Keratinocyte (primary cell): ENCODE data around the gene HDAC8. TPM values are rescaled to one million over a fixed set of nuclear protein-coding genes. Genes with fewer than 3 reads are reported as not detected.

Experiments used
- DNase-seq: peaks from one replicate; pipeline ENCODE4 v3.0.0-alpha.2; 2011; ENCODE audit warnings: low read depth, missing footprints, low spot score
- FAIRE-seq: peaks from 2 replicates; lab custom pipeline; 2011; peaks lifted over from hg19 to GRCh38; lab: Jason Lieb, UNC
- H2AFZ ChIP-seq: 2 replicates; pipeline ENCODE4 v1.6.0; 2012; ENCODE audit warnings: low read length, control low read depth, inconsistent platforms; ENCODE audit not compliant: control insufficient read depth
- H3K27ac ChIP-seq: 2 replicates; pipeline ENCODE4 v1.5.1; 2011; ENCODE audit warnings: low read length; ENCODE audit not compliant: control insufficient read depth, insufficient read depth
- H3K27me3 ChIP-seq: 3 replicates; pipeline ENCODE4 v1.6.0; 2011; ENCODE audit warnings: low read length; ENCODE audit not compliant: control insufficient read depth, insufficient read depth; ENCODE audit errors: extremely low read depth
- H3K36me3 ChIP-seq, 2 experiments: 2 replicates in 1 of 2; 3 replicates in 1 of 2; pipeline ENCODE4 v1.5.1; 2011; ENCODE audit warnings: low read length in 2 of 2, mild to moderate bottlenecking in 1 of 2; ENCODE audit not compliant: control insufficient read depth in 2 of 2, insufficient read depth in 2 of 2; ENCODE audit errors: extremely low read depth in 1 of 2
- H3K4me1 ChIP-seq: 3 replicates; pipeline ENCODE4 v1.5.1; 2011; ENCODE audit warnings: low read length; ENCODE audit not compliant: control insufficient read depth, insufficient read depth; ENCODE audit errors: extremely low read depth
- H3K4me2 ChIP-seq: 3 replicates; pipeline ENCODE4 v1.6.0; 2011; ENCODE audit warnings: low read depth, low read length; ENCODE audit not compliant: control insufficient read depth, insufficient read depth; ENCODE audit errors: extremely low read depth
- H3K4me3 ChIP-seq, 3 experiments: fragments of 200-600 bp in 1 of 3; sonication (generic) in 1 of 3; 2 replicates in 2 of 3; 3 replicates in 1 of 3; pipeline ENCODE4 v1.5.1; 2011 to 2016; ENCODE audit warnings: low read length in 3 of 3, mild to moderate bottlenecking in 3 of 3, control low read depth in 2 of 3, inconsistent platforms in 1 of 3, low read depth in 1 of 3, mixed read lengths in 1 of 3, mixed run types in 1 of 3, moderate library complexity in 1 of 3; ENCODE audit not compliant: control insufficient read depth in 2 of 3, insufficient read depth in 2 of 3; ENCODE audit errors: extremely low read depth in 1 of 3
- H3K79me2 ChIP-seq: 2 replicates; pipeline ENCODE4 v1.6.0; 2012; ENCODE audit warnings: low read length; ENCODE audit not compliant: control insufficient read depth, insufficient read depth
- H3K9ac ChIP-seq: 3 replicates; pipeline ENCODE4 v1.6.0; 2011; ENCODE audit warnings: low read length; ENCODE audit not compliant: control insufficient read depth, insufficient read depth; ENCODE audit errors: extremely low read depth
- H3K9me1 ChIP-seq: 3 replicates; pipeline ENCODE4 v1.6.0; 2011; ENCODE audit warnings: low read length; ENCODE audit not compliant: control insufficient read depth, insufficient read depth; ENCODE audit errors: extremely low read depth
- H3K9me3 ChIP-seq: 2 replicates; pipeline ENCODE4 v1.5.1; 2012; ENCODE audit warnings: low read depth, low read length; ENCODE audit not compliant: control insufficient read depth
- H4K20me1 ChIP-seq: 3 replicates; pipeline ENCODE4 v1.6.0; 2011; ENCODE audit warnings: low read length; ENCODE audit not compliant: control insufficient read depth, insufficient read depth; ENCODE audit errors: extremely low read depth
- EZH2 ChIP-seq: IDR thresholded peaks from one replicate; pipeline ENCODE4 v1.6.1; 2012; ENCODE audit warnings: inconsistent platforms, mild to moderate bottlenecking, low read length, moderate library complexity
- dilution Hi-C: fragments of 300-500 bp; cut with MboI; formaldehyde crosslinking; loops from one replicate; pipeline ENCODE4 v1.7.0; 2020; ENCODE audit warnings: low sequenced_read_pairs; ENCODE audit not compliant: extremely low pct_ligation_motif_present
- polyA plus RNA-seq, 5 experiments: library from polyadenylated mRNA; depleted of rRNA in 3 of 5; stranded (reverse) in 3 of 5; stranded (forward) in 1 of 5; unstranded in 1 of 5; fragments of >200 nt; gene quantifications; 1 replicate in 1 of 5; 2 replicates in 3 of 5; 3 replicates in 1 of 5; pipeline versions ENCODE4 v1.2.1 to v1.2.3, GENCODE V29; 2011 to 2012; ENCODE audit warnings: missing spikeins in 2 of 5, low read depth in 1 of 5, low replicate concordance in 1 of 5
- TF ChIP-seq, protein P1 (sequence below), 3 experiments: IDR thresholded peaks in 1 of 3; conservative IDR thresholded peaks in 1 of 3; optimal IDR thresholded peaks in 1 of 3; 2 replicates in 2 of 3; 3 replicates in 1 of 3; pipeline versions ENCODE3 to v1.5.1; 2011; ENCODE audit warnings: low read length in 3 of 3, mild to moderate bottlenecking in 3 of 3, moderate library complexity in 2 of 3, control low read depth in 1 of 3, inconsistent platforms in 1 of 3; ENCODE audit not compliant: insufficient read depth in 2 of 3; ENCODE audit errors: extremely low read depth in 1 of 3

HDAC8 gene
- polyA plus RNA-seq, 1 donor (not counting 4 experiments of a cell fraction or from before 2014, with no cell fraction given) = 27.3 TPM

GRCh38 chrX:72295745-72296144 is 276.9 kb downstream of the HDAC8 start:
- DNase-seq = no peak
- H3K4me3 ChIP-seq = no peak overlapping the region
- H3K27me3 ChIP-seq = peaks cover 43% of the 10 kb centered on the region
- H3K4me1 ChIP-seq = no peaks in the 10 kb centered on the region
- TF ChIP-seq, protein P1, sequence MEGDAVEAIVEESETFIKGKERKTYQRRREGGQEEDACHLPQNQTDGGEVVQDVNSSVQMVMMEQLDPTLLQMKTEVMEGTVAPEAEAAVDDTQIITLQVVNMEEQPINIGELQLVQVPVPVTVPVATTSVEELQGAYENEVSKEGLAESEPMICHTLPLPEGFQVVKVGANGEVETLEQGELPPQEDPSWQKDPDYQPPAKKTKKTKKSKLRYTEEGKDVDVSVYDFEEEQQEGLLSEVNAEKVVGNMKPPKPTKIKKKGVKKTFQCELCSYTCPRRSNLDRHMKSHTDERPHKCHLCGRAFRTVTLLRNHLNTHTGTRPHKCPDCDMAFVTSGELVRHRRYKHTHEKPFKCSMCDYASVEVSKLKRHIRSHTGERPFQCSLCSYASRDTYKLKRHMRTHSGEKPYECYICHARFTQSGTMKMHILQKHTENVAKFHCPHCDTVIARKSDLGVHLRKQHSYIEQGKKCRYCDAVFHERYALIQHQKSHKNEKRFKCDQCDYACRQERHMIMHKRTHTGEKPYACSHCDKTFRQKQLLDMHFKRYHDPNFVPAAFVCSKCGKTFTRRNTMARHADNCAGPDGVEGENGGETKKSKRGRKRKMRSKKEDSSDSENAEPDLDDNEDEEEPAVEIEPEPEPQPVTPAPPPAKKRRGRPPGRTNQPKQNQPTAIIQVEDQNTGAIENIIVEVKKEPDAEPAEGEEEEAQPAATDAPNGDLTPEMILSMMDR (optimal IDR thresholded peaks at IDR 0.05 in 1 of 3, IDR thresholded peaks at IDR 0.05 in 1 of 3, conservative IDR thresholded peaks at IDR 0.05 in 1 of 3; ENCODE audit: extremely low read depth in 1 of 3, insufficient read depth in 2 of 3, low read length in 3 of 3) = no peak
- no peak for TF ChIP-seq EZH2
- no peaks in the 10 kb centered on the region for H3K79me2 ChIP-seq
- H4K20me1 ChIP-seq = no peaks in the 10 kb centered on the region
- no peak overlapping the region for H2AFZ ChIP-seq
- H3K9me1 ChIP-seq = no peaks in the 10 kb centered on the region
- no peak for FAIRE-seq
- H3K9me3 ChIP-seq = no peaks in the 10 kb centered on the region
- H3K36me3 ChIP-seq = no peaks in the 10 kb centered on the region
- H3K4me2 ChIP-seq = no peak overlapping the region
- H3K27ac ChIP-seq = no peak overlapping the region
- no peak overlapping the region for H3K9ac ChIP-seq
- dilution Hi-C loops = no loop called here

DNA sequence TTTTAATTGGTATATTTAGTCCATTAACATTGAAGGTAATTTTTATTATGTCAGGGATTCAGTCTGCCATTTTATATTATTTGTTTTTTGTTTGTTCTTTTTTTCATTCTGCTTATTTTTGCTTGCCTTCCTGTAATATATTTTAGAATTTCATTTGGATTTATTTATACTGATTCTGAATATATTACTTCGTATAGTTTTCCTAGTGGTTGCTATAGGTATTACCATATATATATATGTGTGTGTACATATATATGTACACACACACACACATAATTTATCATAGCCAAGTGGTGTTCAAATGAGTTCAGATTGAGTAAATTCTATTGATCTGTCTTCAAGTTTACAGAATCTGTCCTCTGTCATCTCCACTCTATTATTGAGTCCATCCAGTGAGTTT is 278.1 kb downstream of the HDAC8 start:
- no peak overlapping the region for H3K9ac ChIP-seq
- no peaks in the 10 kb centered on the region for H4K20me1 ChIP-seq
- no peaks in the 10 kb centered on the region for H3K79me2 ChIP-seq
- H3K4me2 ChIP-seq = no peak overlapping the region
- H3K4me3 ChIP-seq = no peak overlapping the region
- TF ChIP-seq, protein P1 (optimal IDR thresholded peaks at IDR 0.05 in 1 of 3, IDR thresholded peaks at IDR 0.05 in 1 of 3, conservative IDR thresholded peaks at IDR 0.05 in 1 of 3; ENCODE audit: extremely low read depth in 1 of 3, insufficient read depth in 2 of 3, low read length in 3 of 3) = no peak
- dilution Hi-C loops = no loop called here
- no peak overlapping the region for H2AFZ ChIP-seq
- peaks cover 31% of the 10 kb centered on the region for H3K27me3 ChIP-seq
- FAIRE-seq = no peak
- H3K36me3 ChIP-seq = no peaks in the 10 kb centered on the region
- H3K9me3 ChIP-seq = no peaks in the 10 kb centered on the region
- no peaks in the 10 kb centered on the region for H3K4me1 ChIP-seq
- no peak overlapping the region for H3K27ac ChIP-seq
- DNase-seq = no peak
- no peaks in the 10 kb centered on the region for H3K9me1 ChIP-seq
